NCI-H146 treated with DMSO at 0.1 percent for 48 hours (cell line): Measurements from ENCODE around the gene ATP5MK.
A peak's percentile ranks its signal among the peaks of the same experiment; 100 is the strongest.
"Not testable (repeated sequence)": the region's sequence is repeated elsewhere in the genome, so short reads cannot be mapped to it uniquely, and the experiment has no call there.

Experiments
- DNase-seq: peaks from one replicate; lab custom pipeline; 2025; ENCODE audit not compliant: unreplicated experiment; lab: John Stamatoyannopoulos, UW

Gene ATP5MK

DNA sequence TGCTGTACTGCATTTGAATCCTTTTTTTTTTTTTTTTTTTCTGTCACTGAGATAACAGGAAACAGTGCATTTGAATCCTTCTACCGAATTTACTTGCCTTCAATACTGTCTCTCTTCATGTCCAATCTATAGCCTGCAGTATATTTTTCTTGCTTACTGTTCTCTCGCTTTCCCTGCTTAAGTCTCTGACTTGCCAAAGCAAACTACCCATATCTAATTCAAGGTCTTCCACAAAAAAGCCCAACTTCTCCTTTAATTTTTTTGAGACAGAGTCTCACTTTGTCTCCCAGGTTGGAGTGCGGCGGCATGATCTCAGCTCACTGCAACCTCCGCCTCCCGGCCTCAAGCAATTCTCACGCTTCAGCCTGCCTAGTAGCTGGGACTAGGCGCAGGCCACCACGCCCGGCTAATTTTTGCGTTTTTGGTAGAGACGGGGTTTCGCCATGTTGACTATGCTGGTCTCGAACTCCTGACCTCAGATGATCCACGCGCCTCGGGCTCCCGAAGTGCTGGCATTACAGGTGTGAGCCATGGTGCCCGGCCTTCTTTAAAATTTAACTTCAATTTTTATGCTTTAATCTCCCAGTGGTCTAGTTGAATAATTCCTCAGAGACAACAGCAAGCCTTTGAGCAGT, 1.0 kb upstream of the ATP5MK start:
- no peak for DNase-seq

DNA sequence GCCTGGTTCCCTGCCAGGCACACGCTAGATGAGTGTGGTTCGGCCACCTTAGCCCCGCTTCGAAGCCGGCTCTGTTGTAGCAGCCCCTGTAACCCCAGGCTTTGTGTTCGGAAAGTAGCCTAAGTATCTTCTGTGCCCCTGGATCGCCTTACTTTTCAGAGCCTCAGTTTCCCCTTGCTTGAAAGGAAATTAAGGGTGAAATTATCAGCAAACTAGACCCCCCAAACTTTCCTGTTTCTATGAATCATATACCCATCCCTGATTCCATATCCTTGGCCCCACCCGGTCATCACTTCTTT, 463 bp upstream of the ATP5MK start:
- no peak for DNase-seq

DNA sequence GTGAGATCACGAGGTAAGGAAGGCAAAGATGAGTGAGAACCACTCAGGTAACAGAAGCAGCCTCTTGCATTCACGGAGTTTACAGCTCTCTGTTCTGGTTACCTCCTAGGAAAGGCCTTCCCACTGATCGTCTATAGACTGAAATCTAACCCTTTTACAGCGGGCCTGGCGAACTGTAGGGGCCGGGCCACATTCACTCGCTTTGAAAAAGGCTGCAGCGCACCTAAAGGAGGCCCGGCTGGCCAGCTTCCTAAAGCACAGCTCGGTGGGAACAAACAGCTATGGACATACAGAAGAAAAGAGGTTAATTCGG, 565 bp downstream of the ATP5MK start:
- DNase-seq, result peak; percentile 5

DNA sequence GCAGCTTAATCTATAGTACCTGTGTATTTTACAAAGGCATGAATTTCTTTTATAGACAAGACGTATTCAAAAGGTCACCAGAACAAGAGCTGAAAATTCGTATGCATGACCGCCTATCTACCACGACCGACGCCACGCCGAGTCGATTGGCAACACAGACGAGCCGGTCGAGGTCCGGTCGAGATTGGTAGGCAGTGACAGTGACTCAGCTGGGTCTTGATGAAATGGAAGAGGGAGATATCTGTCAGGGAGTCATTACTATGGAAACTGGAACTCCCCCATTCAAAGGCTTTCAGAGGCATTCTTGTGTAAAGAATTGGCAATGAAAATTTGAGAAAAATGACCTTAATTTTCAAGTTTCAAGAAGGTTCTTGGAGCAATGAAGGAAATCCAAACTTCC, 2.1 kb downstream of the ATP5MK start:
- no peak for DNase-seq

DNA sequence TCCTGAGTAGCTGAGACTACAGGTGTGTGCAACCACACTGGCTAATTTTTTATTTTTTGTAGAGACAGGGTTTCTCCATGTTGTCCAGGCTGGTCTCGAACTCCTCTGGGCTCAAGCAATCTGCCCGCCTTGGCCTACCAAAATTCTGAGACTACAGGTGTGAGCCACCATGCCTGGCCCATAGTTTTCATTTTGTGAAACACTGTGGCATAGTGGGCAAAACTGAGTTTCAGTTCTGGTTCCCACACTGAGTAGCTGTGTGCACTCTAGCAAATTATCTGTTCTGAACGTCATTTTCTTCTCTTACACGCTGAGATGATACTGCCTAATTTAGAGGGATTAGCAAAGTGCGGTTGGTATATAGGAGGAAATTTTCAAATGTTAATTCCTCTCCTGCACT, 13.5 kb downstream of the ATP5MK start:
- DNase-seq, result no peak

GRCh38 chr10:103374263-103374662, 22.0 kb downstream of the ATP5MK start:
- no peak for DNase-seq

DNA sequence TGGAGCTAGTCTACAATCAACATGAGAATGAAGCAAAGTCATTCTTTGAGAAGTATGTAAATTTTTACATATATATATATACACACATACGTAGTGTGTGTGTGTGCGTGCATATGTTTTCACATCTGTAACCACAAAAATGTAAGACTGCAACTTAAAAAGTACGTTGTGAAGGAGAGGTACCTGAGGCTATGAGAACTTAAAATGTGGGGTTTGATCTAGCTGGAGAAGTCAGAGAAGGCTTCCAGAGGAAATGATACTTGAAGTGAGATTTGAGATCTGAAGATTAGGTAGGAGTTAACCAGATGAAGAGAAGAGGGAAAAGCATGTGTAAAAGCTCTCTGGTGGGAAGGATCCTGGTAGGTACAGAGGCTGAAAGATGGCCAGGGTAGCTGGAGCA, 22.7 kb downstream of the ATP5MK start:
- DNase-seq, result no peak

- peak; percentile 95 for DNase-seq
These were observed 28.3 kb downstream of the ATP5MK start, which contains the start of gene TAF5 for GRCh38 chr10:103367782-103368518. Gene TAF5 (plus strand): TSS chr10:103367976. CDS start chr10:103367990, 14 bp downstream.

- DNase-seq, result no peak
These were observed 28.9 kb downstream of the ATP5MK start for GRCh38 chr10:103367379-103367781.

DNA sequence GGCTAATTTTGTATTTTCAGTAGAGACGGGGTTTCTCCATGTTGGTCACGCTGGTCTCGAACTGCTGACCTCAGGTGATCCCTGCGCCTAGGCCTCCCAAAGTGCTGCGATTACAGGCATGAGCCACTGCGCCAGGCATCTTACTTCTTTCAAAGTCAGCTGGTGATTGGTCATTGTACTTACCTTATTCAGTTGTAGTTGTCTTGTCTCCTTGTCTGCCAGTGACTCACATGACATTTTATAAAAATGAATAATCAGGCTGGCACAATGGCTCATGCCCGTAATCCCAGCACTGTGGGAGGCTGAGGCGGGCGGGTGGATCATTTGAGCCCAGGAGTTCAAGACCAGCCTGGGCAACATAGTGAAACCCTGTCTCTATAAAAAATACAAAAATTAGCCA, 35.5 kb downstream of the ATP5MK start:
- not testable (repeated sequence) for DNase-seq

DNA sequence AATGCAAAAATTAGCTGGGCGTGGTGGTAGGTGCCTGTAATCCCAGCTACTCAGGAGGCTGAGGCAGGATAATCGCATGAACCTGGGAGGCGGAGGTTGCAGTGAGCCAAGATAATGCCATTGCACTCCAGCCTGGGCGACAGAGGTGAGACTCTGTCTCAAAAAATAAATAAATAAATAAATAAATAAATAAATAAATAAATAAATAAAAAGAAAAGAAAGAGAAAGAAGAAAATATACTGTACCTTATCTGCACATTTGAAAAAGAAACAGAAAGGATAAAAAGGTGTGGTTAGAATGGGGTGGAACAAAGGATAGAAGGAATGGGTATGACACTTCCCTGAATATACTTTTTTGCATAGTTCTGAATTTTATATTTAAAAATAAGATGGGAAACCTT, 36.8 kb downstream of the ATP5MK start:
- not testable (repeated sequence) for DNase-seq

- no peak for DNase-seq
These were observed 40.2 kb downstream of the ATP5MK start for GRCh38 chr10:103355906-103356599.

DNA sequence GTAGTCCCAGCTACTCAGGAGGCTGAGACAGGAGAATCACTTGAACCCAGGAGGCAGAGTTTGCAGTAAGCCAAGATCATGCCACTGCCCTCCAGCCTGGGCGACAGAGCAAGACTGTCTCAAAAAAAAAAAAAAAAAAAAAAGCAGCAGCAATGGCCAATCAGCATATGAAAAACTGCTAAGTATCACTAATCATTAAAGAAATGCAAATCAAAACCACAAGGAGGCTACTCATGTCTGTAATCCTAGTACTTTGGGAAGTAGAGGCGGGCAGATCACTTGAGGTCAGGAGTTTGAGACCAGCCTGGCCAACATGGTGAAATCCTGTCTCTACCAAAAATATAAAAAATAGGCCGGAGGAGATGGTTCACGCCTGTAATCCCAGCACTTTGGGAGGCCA, 41.7 kb downstream of the ATP5MK start:
- not testable (repeated sequence) for DNase-seq

DNA sequence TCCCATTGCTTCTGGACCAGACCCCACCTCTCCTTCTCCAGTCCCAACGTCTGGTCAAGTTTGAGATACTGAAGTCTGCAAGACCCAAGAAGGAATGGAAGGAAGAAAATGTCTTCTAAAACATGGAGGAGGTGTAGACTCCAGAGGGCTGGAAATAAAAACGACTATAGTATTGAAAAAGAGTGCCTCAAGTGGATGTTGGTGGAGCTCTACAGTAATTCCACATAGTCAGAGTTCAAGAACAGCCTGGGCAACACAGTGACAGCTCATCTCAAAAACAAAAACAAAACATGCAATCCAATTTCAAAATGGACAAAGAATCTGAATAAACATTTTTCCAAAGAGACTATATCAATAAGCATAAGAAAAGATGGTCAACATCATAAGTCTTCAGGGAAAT, 43.0 kb downstream of the ATP5MK start:
- DNase-seq, result no peak

DNA sequence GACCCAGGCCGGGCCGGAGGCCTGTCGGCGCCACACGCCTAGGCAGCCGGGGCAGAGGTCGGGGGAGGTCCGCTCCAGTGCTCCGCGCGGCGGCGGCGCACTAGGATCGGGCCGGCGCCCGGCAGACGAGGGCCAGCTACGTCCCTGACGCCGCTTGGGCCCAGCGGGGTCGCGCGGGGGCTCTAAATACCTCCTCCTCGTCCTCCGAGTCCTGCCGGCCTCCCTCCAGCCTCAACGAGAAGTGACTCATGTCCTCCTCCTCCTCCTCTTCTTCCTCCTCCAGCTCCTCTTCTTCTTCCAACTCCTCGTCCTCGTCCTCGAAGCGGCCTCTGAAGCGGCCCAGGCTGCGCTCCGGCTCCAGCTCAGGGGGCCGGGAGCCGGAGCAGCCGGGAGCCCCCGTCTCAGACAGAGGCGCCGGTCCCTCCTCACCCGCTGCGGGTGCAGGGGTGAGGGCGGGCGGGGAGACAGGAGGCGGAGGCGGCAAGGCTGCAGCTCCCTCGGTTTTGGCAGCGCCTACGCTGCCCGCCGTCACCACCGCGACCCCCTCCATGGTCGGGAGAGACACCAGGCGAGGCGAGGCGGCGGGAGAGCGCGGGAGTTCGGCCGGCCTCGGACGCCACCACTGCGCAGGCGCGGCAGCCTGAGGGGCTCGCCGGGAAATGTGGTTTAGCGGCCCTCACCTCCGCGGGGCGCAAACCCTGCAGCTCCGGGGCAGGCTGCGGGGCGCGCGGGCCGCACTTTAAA, 45.6 kb downstream of the ATP5MK start, which contains the start of gene PCGF6:
Gene PCGF6, minus strand, starts transcription at position 624 of the 744 bp plus-strand sequence. Its CDS starts 74 bp downstream, at position 550.
- DNase-seq, result peak; percentile 75

- no peak for DNase-seq
These were observed 46.1 kb downstream of the ATP5MK start for GRCh38 chr10:103350175-103350516.
